ENCODE measurements around the gene CPEB3.
"Not testable (repeated sequence)": the region's sequence is repeated elsewhere in the genome, so short reads cannot be mapped to it uniquely, and the experiment has no call there.

- not testable (repeated sequence) for TF ChIP-seq CTCF (IDR thresholded peaks at IDR 0.05; ENCODE audit: low read depth, low read length, missing input control); EGR1 (IDR thresholded peaks at IDR 0.05; ENCODE audit: low read depth in 2 of 2); GABPA (IDR thresholded peaks at IDR 0.05 in 1 of 2, conservative IDR thresholded peaks at IDR 0.05 in 1 of 2); RAD21 (IDR thresholded peaks at IDR 0.05); RXRA (IDR thresholded peaks at IDR 0.05); TAF1 (conservative IDR thresholded peaks at IDR 0.05); JUND (IDR thresholded peaks at IDR 0.05); YY1 (IDR thresholded peaks at IDR 0.05); MAX (IDR thresholded peaks at IDR 0.05)
These were observed 156.8 kb downstream of the CPEB3 start for GRCh38 chr10:92134049-92134448.

Data from liver (tissue), 3 donors.